ENCODE measurements around the gene P2RY8. TPM values are rescaled to one million over a fixed set of nuclear protein-coding genes. Genes with fewer than 3 reads are reported as not detected.
"Not testable (repeated sequence)": the region's sequence is repeated elsewhere in the genome, so short reads cannot be mapped to it uniquely, and the experiment has no call there.

The P2RY8 gene
- total and polyA plus RNA-seq, 4 experiments from 2014 or later: 194 to 261 (median 195) TPM

DNA sequence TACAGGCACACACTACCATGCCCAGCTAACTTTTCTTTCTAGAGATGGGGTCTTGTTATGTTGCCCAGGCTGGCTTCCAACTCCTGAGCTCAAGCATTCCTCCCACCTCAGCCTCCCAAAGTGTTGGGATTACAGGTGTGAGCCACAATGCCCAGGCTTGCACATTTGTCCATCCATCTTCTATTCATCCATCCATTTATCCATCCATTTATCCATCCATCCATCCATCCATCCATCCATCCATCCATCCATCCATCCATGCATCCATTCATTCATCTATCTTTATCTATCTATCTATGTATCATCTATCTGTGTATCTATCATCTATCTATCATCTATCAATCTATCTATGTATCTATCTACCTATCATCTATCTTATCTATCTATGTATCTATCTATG is 20.5 kb upstream of the P2RY8 start:
- H3K27ac ChIP-seq (ENCODE audit: low read depth, low read length); POLR2A ChIA-PET (ENCODE audit: partially characterized antibody); intact Hi-C loops (cut with micrococcal nuclease); H3K36me3 ChIP-seq (ENCODE audit: insufficient read depth, low read length); H3K9me3 ChIP-seq (ENCODE audit: control insufficient read depth in 1 of 2, low read length in 2 of 2); DNase-seq; H3K27me3 ChIP-seq (ENCODE audit: insufficient read depth, low read length); H3K4me3 ChIP-seq (ENCODE audit: low read length in 2 of 2); H3K27me3 Mint-ChIP-seq; CTCF ChIA-PET (ENCODE audit: partially characterized antibody): not testable (repeated sequence)
- Mint-ChIP-seq H3K36me3 (peaks cover 7 to 14% of the 10 kb centered on the region in 2 donors), H3K4me3 (peak overlapping the region in 6 of 8 donors; percentile 0 to 77 (median 7)), H3K9me3 (peaks cover 2 to 21% (median 10%) of the 10 kb centered on the region in 8 donors), H3K27ac (peak overlapping the region; percentile 19 to 96 (median 84)), H3K4me1 (peaks cover 40 to 85% (median 62%) of the 10 kb centered on the region in 4 donors)
- peaks cover 84% of the 10 kb centered on the region for H3K4me1 ChIP-seq (ENCODE audit: insufficient read depth, low read length)

DNA sequence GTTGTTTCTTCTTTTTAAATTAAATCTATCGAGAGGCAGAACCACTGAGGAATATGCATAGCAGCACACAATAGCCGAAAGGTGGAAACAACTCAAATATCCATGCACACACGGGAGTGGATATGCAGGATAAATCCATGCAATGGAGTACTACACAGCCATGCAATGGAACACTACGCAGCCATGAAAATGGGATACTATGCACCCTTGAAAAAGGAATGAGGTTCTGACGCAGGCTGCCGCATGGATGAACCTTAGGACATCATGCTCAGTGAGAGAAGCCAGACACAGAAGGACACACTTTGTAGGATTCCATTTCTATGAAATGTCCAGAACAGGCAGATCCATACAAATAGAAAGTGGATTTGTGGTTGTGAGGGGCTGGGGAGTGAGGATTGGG is 18.4 kb upstream of the P2RY8 start:
- intact Hi-C loops (cut with micrococcal nuclease): loop anchor here (1.0 to 2.0 kb wide), 3 partner anchors 15 to 26 kb away; partner anchors contain the start of gene P2RY8
- no peaks in the 10 kb centered on the region for H3K36me3 ChIP-seq (ENCODE audit: insufficient read depth, low read length)
- Mint-ChIP-seq H3K27me3 (no peaks in the 10 kb centered on the region), H3K27ac (peak overlapping the region; percentile 94 to 98 (median 98)), H3K4me3 (peak overlapping the region in 7 of 8 donors; percentile 56 to 86 (median 80)), H3K36me3 (peaks cover 7 to 17% of the 10 kb centered on the region in 2 donors), H3K9me3 (peaks cover 2 to 30% (median 18%) of the 10 kb centered on the region in 8 donors), H3K4me1 (peaks cover 42 to 86% (median 62%) of the 10 kb centered on the region in 4 donors)
- peaks cover 88% of the 10 kb centered on the region for H3K4me1 ChIP-seq (ENCODE audit: insufficient read depth, low read length)
- peak overlapping the region; percentile 56 for H3K27ac ChIP-seq (ENCODE audit: low read depth, low read length)
- H3K4me3 ChIP-seq (ENCODE audit: low read length in 2 of 2): peak overlapping the region in 1 of 2 donors; percentile 1
- H3K9me3 ChIP-seq (ENCODE audit: control insufficient read depth in 1 of 2, low read length in 2 of 2): peaks cover 0 to 3% of the 10 kb centered on the region in 2 donors
- DNase-seq: no peak
- POLR2A ChIA-PET (ENCODE audit: partially characterized antibody): no interaction called here
- H3K27me3 ChIP-seq (ENCODE audit: insufficient read depth, low read length): no peaks in the 10 kb centered on the region
- CTCF ChIA-PET (ENCODE audit: partially characterized antibody): no interaction called here

DNA sequence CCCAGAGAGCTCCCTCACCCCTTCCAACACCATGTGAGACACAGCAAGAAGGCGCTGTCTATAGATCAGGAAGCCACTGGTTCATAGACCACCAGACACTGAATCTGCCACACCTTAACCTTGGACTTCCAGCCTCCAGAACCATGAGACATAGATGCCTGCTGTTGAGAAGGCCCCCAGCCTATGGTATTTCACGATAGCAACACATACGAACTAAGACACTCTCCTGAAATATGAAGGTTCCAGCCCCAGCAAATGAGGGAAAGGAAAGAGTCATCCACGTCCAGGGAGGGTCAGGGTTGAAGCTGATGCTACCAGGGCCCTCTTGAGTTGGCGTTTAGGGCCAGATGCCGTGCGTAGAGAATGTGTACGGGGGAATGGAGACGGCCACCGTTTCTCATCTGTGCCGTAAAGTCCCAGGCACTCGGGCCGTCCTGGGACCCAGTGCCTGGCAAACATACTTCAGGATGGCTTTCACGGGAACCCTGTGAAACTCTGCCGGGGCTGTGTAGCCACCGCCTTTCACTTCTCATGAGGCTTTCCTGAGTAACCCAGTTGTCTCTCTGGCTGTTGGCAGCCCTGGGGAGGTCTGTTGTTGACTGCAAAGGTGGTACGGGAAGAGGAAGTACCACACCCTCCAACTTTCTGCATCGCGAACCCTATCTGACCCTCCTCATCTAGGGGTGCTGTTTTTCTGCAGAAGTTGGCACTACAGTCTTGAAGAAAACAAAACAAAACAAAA is 17.7 kb upstream of the P2RY8 start:
- peak overlapping the region; percentile 56 for H3K27ac ChIP-seq (ENCODE audit: low read depth, low read length)
- intact Hi-C loops (cut with micrococcal nuclease): loop anchor here (1.0 to 2.0 kb wide), 3 partner anchors 16 to 27 kb away; partner anchors contain the start of gene P2RY8
- no peaks in the 10 kb centered on the region for H3K36me3 ChIP-seq (ENCODE audit: insufficient read depth, low read length)
- DNase-seq: peak; percentile 78 to 88 (median 82)
- Mint-ChIP-seq H3K27ac (peak overlapping the region; percentile 94 to 98 (median 98)), H3K4me1 (peaks cover 44 to 85% (median 66%) of the 10 kb centered on the region in 4 donors), H3K27me3 (no peaks in the 10 kb centered on the region), H3K36me3 (peaks cover 7 to 17% of the 10 kb centered on the region in 2 donors), H3K4me3 (peak overlapping the region; percentile 48 to 86 (median 79)), H3K9me3 (peaks cover 2 to 30% (median 18%) of the 10 kb centered on the region in 8 donors)
- H3K4me3 ChIP-seq (ENCODE audit: low read length in 2 of 2): peak overlapping the region; percentile 24 to 33
- CTCF ChIA-PET (ENCODE audit: partially characterized antibody): no interaction called here
- peaks cover 91% of the 10 kb centered on the region for H3K4me1 ChIP-seq (ENCODE audit: insufficient read depth, low read length)
- no peaks in the 10 kb centered on the region for H3K27me3 ChIP-seq (ENCODE audit: insufficient read depth, low read length)
- POLR2A ChIA-PET (ENCODE audit: partially characterized antibody): no interaction called here
- peaks cover 0 to 3% of the 10 kb centered on the region in 2 donors for H3K9me3 ChIP-seq (ENCODE audit: control insufficient read depth in 1 of 2, low read length in 2 of 2)

DNA sequence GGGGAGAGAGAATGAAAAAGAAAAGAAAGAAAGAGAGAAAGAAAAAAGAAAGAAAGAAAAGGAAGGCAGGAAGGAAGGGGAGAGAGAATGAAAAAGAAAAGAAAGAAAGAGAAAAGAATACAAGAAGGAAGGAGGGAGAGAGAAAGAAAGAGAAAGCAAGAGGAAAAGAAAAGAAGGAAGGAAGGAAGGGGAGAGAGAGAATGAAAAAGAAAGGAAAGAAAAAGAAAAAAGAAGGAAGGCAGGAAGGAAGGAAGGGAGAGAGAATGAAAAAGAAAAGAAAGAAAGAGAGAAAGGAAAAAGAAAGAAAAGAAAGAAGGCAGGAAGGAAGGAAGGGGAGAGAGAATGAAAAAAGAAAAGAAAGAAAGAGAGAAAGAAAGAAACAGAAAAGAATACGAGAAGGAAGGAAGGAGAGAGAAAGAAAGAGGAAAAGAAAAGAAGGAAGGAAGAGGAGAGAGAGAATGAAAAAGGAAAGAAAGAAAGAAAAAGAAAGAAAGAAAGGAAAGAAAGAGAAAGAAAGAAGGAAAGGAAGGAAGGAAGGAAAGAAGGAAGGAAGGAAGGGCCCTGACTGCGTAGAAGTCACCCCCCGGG is 15.1 kb upstream of the P2RY8 start:
- intact Hi-C loops (cut with micrococcal nuclease): no loop called here
- Histone ChIP-seq H3K4me3 (ENCODE audit: low read length in 2 of 2) (no peak overlapping the region), H3K9me3 (ENCODE audit: control insufficient read depth in 1 of 2, low read length in 2 of 2) (peaks cover 0 to 3% of the 10 kb centered on the region in 2 donors), H3K27ac (ENCODE audit: low read depth, low read length) (peak overlapping the region; percentile 31), H3K4me1 (ENCODE audit: insufficient read depth, low read length) (peaks cover 69% of the 10 kb centered on the region), H3K36me3 (ENCODE audit: insufficient read depth, low read length) (no peaks in the 10 kb centered on the region), H3K27me3 (ENCODE audit: insufficient read depth, low read length) (no peaks in the 10 kb centered on the region)
- POLR2A ChIA-PET (ENCODE audit: partially characterized antibody): no interaction called here
- peak overlapping the region in 7 of 8 donors; percentile 25 to 71 (median 65) for H3K4me3 Mint-ChIP-seq
- DNase-seq: no peak
- CTCF ChIA-PET (ENCODE audit: partially characterized antibody): no interaction called here
- peaks cover 34 to 73% (median 56%) of the 10 kb centered on the region in 4 donors for H3K4me1 Mint-ChIP-seq
- H3K36me3 Mint-ChIP-seq: peaks cover 7 to 12% of the 10 kb centered on the region in 2 donors
- H3K9me3 Mint-ChIP-seq: peaks cover 0 to 26% (median 18%) of the 10 kb centered on the region in 8 donors
- no peaks in the 10 kb centered on the region for H3K27me3 Mint-ChIP-seq
- peak overlapping the region; percentile 85 to 98 (median 96) for H3K27ac Mint-ChIP-seq

DNA sequence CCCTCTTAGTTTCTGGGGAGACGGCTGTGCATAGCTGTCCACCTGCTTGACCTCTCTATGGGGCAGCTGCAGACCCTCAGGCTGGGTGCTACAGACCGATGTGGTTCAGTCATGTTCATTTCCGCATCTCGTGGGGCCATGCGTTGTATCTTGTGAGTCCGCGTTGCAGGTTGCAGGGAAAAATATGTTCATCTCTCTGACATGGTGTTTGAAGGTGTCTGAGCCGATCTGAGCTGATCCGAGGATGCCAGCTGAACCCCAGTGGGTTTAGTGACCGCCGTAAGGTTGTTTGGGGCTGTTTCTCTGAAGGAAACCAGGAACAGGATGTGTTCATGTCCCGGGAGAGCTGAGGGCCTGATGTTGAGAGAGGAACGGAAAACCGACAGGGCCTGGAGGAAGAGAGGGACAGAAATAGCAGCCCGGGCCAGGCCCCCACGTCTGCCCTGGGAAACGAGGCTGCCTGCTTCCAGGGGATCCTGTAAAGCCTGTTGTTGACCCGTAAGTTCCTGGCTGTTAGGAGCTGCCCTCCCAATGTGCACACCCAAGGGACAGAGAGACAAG is 9.8 kb upstream of the P2RY8 start:
- no peaks in the 10 kb centered on the region for H3K27me3 Mint-ChIP-seq
- Histone ChIP-seq H3K9me3 (ENCODE audit: control insufficient read depth in 1 of 2, low read length in 2 of 2) (no peaks in the 10 kb centered on the region), H3K36me3 (ENCODE audit: insufficient read depth, low read length) (no peaks in the 10 kb centered on the region), H3K27me3 (ENCODE audit: insufficient read depth, low read length) (no peaks in the 10 kb centered on the region), H3K27ac (ENCODE audit: low read depth, low read length) (no peak overlapping the region), H3K4me3 (ENCODE audit: low read length in 2 of 2) (no peak overlapping the region), H3K4me1 (ENCODE audit: insufficient read depth, low read length) (peaks cover 17% of the 10 kb centered on the region)
- peaks cover 0 to 8% (median 0%) of the 10 kb centered on the region in 8 donors for H3K9me3 Mint-ChIP-seq
- peaks cover 20 to 41% (median 29%) of the 10 kb centered on the region in 4 donors for H3K4me1 Mint-ChIP-seq
- POLR2A ChIA-PET (ENCODE audit: partially characterized antibody): no interaction called here
- H3K4me3 Mint-ChIP-seq: no peak overlapping the region
- H3K27ac Mint-ChIP-seq: peak overlapping the region in 6 of 7 donors; percentile 40 to 81 (median 54)
- no peaks in the 10 kb centered on the region for H3K36me3 Mint-ChIP-seq
- intact Hi-C loops (cut with micrococcal nuclease): no loop called here
- CTCF ChIA-PET (ENCODE audit: partially characterized antibody): no interaction called here
- DNase-seq: no peak

DNA sequence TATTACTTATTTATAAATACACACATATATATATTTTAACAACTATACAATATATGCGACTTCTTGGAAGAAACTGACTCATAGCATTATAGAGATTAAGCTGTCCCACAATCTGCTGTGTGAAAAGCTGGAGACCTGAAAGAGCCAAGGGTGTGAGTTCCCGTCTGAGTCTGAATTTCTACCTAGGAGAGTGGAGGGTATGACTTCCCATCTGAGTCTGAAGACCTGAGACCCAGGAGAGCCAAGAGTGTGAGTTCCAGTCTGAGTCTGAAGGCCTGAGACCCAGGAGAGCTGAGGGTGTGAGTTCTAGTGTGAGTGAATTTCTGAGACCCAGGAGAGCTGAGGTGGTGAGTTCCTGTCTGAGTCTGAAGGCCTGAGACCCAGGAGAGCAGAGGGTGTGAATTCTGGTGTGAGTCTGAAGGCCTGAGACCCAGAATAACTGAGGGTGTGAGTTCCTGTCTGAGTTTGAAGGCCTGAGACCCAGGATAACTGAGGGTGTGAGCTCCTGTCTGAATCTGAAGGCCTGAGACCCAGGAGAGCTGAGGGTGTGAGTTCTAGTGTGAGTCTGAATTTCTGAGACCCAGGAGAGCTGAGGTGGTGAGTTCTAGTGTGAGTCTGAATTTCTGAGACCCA is 8.9 kb upstream of the P2RY8 start:
- Mint-ChIP-seq H3K27ac (peak overlapping the region; percentile 40 to 72 (median 57)), H3K36me3 (no peaks in the 10 kb centered on the region), H3K4me1 (peaks cover 15 to 32% (median 22%) of the 10 kb centered on the region in 4 donors), H3K4me3 (peak overlapping the region in 2 of 8 donors; percentile 10 to 57), H3K9me3 (peaks cover 0 to 2% (median 0%) of the 10 kb centered on the region in 8 donors), H3K27me3 (no peaks in the 10 kb centered on the region)
- H3K27ac ChIP-seq (ENCODE audit: low read depth, low read length): no peak overlapping the region
- CTCF ChIA-PET (ENCODE audit: partially characterized antibody): no interaction called here
- POLR2A ChIA-PET (ENCODE audit: partially characterized antibody): no interaction called here
- intact Hi-C loops (cut with micrococcal nuclease): no loop called here
- H3K4me3 ChIP-seq (ENCODE audit: low read length in 2 of 2): no peak overlapping the region
- H3K36me3 ChIP-seq (ENCODE audit: insufficient read depth, low read length): no peaks in the 10 kb centered on the region
- no peaks in the 10 kb centered on the region for H3K27me3 ChIP-seq (ENCODE audit: insufficient read depth, low read length)
- no peaks in the 10 kb centered on the region for H3K9me3 ChIP-seq (ENCODE audit: control insufficient read depth in 1 of 2, low read length in 2 of 2)
- peaks cover 8% of the 10 kb centered on the region for H3K4me1 ChIP-seq (ENCODE audit: insufficient read depth, low read length)
- no peak for DNase-seq

All from CD4-positive, alpha-beta memory T cell (primary cell).